HG03378 (cell line): ENCODE data around the gene MAGI2.

Source experiments
- ATAC-seq: cut with Tn5 transposase; IDR thresholded peaks from one replicate; pipeline ENCODE4 v1.9.1; 2021; ENCODE audit warnings: mild to moderate bottlenecking, moderate library complexity; ENCODE audit not compliant: unreplicated experiment

Gene MAGI2

DNA sequence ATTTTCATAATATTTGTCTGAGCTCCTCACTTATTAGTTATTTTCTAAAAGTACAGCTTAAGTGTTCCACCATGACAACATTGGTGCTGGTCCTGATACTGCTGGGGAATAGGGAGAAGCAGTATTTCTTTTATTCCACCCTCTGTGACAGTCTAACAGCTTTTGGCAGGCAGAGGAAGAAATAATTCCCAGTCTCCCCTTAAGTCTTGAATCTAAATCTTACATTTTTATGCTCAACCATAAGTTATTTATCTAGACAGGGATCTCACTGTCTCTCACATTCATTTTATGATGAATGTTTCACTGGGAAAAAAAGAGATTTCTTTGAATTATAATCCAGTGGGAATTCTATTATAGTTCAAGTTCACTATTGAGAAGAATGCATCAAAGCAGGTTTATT lies 71.5 kb downstream of the MAGI2 start:
- ATAC-seq: no peak

GRCh38 chr7:79377097-79377496 lies 76.4 kb downstream of the MAGI2 start:
- no peak for ATAC-seq

GRCh38 chr7:79376299-79377025 lies 77.0 kb downstream of the MAGI2 start:
- ATAC-seq: no peak

- no peak for ATAC-seq
Observed at GRCh38 chr7:79361214-79361613, 92.3 kb downstream of the MAGI2 start.

- ATAC-seq: no peak
Observed at GRCh38 chr7:79359827-79360226, 93.6 kb downstream of the MAGI2 start.

DNA sequence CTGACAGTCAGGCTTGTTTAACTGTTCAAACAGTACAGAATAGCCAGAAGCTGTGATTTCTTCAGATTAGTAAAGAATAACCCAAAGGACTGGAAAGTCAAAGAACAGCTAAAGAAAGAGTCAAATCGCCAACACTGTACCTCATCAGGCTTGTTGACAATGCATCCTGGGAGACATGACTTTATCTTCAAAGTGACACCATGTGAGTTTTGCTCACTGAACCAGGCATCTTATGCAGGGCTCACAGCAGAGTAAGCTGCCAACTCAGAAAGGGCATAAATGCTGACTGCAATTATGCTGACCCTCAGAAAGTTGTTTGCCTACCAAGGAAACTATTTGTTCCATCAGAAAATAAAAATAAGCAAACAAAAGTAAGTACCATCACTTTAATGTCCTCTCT lies 96.4 kb downstream of the MAGI2 start:
- ATAC-seq: no peak

- no peak for ATAC-seq
Observed at GRCh38 chr7:79353720-79354468, 99.6 kb downstream of the MAGI2 start.

GRCh38 chr7:79352323-79352722 lies 101.1 kb downstream of the MAGI2 start:
- no peak for ATAC-seq

DNA sequence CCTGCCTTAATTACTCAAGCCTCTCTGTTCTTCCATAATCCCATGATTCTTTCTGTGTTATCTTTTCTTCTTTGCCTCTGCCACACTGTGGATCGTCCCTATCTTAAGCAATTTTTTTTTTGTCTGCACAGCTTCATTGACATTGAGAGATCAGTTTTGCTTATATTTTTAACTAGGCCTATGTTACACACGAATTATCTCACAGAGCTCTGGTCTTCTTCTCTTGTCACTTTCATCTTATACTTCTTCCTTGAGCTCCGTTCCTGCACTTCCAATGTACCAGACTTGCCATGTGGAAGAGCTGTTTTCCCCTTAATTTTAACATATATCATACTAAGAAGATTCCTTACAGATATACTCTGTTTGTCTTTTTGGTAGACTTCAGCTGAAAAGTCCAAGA lies 106.1 kb downstream of the MAGI2 start:
- ATAC-seq: no peak

- no peak for ATAC-seq
Observed at GRCh38 chr7:79341902-79342301, 111.6 kb downstream of the MAGI2 start.

GRCh38 chr7:79340212-79340611 lies 113.3 kb downstream of the MAGI2 start:
- ATAC-seq: no peak

- ATAC-seq: no peak
Observed at GRCh38 chr7:79339208-79339925, 114.1 kb downstream of the MAGI2 start.

DNA sequence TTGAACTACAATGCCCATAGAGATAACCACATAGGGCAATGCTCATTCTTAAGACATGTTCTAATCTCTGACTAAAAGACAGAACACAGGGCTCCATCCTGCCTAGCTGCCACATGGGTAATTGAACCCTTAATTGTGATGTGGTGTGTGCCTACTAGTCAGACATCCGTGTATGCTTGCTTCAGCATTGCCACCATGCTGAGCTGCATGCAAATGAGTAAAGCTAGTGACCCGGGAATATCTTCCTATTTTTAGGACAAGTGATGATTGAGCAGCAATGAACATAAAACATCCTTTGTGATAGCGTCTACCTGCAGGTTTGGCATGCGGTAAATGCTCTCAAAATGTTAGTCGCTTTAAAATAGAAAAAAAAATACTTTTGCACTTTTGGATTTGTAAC lies 115.8 kb downstream of the MAGI2 start:
- no peak for ATAC-seq

DNA sequence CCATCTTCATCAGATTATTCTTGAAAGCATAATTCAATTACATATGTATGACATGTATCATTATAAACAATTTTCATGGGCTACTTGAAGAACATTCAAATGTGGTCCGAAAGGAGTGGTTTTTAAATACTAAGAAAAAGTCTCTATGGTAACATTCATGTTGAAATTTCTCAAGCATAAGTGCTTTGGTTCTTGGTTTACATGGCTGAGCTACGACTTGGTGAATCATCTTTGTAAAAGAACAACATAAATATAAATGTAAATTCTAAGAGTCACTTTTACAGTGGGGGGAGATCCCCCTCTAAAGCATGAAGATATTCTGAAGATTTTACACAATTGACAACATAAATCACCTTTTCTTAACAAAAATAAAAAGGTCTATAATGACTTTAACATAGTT lies 118.6 kb downstream of the MAGI2 start:
- ATAC-seq: no peak

GRCh38 chr7:79334334-79334733 lies 119.1 kb downstream of the MAGI2 start:
- ATAC-seq: no peak

DNA sequence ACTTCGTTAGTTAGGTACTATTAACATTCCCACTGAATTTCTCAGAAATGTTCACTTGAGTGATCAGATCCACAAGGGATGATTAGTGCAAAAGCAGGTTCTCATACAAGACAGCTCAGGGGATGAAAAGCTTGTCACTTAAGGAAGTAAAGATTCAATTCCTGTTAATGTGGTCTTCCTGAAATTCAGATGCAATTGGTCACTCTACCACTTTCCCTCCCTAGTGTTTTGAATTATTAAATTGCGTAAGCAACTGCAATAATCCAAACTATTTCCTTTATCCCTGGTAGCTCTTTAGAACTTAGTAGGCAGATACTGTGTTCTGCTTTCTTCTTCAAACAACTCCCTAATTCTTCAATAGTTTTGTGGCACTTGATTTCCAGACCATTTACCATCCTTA lies 121.4 kb downstream of the MAGI2 start:
- ATAC-seq: no peak

DNA sequence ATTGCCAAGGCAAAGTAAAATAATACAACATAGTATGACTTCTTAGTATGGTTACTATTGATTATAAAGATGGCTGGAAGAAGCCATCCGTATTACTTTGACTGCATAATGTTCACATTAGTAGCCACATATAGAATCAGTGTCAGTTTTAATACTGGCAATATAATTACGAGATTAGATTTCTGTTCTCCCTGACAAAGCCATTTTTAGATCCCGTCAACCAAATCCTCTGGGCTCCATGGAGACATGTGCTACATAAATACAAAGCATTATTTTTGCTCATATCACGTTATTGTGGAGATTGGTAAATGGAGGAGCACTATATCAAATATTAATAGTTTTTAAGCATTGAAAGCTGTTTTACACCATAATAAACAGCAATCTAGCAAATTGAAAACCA lies 124.0 kb downstream of the MAGI2 start:
- ATAC-seq: no peak

GRCh38 chr7:79320741-79321473 lies 132.6 kb downstream of the MAGI2 start:
- ATAC-seq: no peak

DNA sequence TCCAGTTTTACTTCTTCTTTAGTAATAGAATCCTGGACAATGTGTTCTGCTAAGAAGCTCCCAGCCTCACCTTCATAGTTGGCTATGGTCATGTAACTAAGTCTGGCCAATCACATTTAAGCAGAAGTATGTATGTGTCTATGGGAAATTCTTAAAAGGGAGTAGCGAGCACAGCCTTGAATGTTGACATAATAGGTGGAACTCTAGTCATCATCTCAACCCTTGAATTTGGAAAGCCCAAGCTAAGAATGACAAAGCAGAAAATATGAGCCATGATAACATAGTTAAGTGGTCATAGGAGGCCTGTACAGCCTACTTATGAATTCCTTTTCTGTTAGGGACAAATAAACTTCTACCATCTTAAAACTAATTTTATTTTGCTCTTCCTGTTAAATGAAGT lies 134.1 kb downstream of the MAGI2 start:
- no peak for ATAC-seq

- no peak for ATAC-seq
Observed at GRCh38 chr7:79317728-79318127, 135.7 kb downstream of the MAGI2 start.

GRCh38 chr7:79312022-79312421 lies 141.4 kb downstream of the MAGI2 start:
- ATAC-seq: no peak
